Esophagus muscularis mucosa (tissue), 3 donors: ENCODE data around the gene TMPRSS15.

Source experiments
- CTCF ChIP-seq, 3 experiments: fragments of 200-600 bp in 2 of 3; fragments of 450-650 bp in 1 of 3; sonication (generic) in 2 of 3; IDR thresholded peaks; one replicate each; pipeline ENCODE4 v1.5.1; 2017 to 2019; ENCODE audit warnings: antibody characterized with exemption in 3 of 3, mild to moderate bottlenecking in 2 of 3, moderate library complexity in 1 of 3
- EP300 ChIP-seq: sonication (generic); formaldehyde crosslinking; IDR thresholded peaks from one replicate; pipeline ENCODE4 v1.6.1; 2017; ENCODE audit warnings: antibody characterized with exemption

- TF ChIP-seq CTCF (IDR thresholded peaks at IDR 0.05) (peak in 1 of 3 experiments; percentile 31), EP300 (no peak)
Measured at GRCh38 chr21:18384771-18385170, 18.8 kb downstream of the TMPRSS15 start.
